Measurements from ENCODE around the gene ADGRV1. TPM values are rescaled to one million over a fixed set of nuclear protein-coding genes. Genes with fewer than 3 reads are reported as not detected.
"Not testable (repeated sequence)": the region's sequence is repeated elsewhere in the genome, so short reads cannot be mapped to it uniquely, and the experiment has no call there.

ADGRV1 gene
- total and polyA plus RNA-seq, 3 donors from 2014 or later, result 10.8 to 18.0 (median 12.6) TPM

GRCh38 chr5:90917928-90918668 lies 359.5 kb downstream of the ADGRV1 start:
- Histone ChIP-seq H3K9me3 (no peaks in the 10 kb centered on the region), H3K27me3 (no peaks in the 10 kb centered on the region), H3K36me3 (ENCODE audit: low read depth, missing control alignments) (no peaks in the 10 kb centered on the region), H3K4me1 (no peaks in the 10 kb centered on the region), H3K27ac (no peak overlapping the region), H3K4me3 (no peak overlapping the region)
- DNase-seq, result no peak
- intact Hi-C loops (cut with DNase I; ENCODE audit: low total_unique reads), result no loop called here
- WGBS, 2 donors, result 80 to 81% methylated on average over 6 of the region's 6 CpGs
- TF ChIP-seq POLR2A (IDR thresholded peaks at IDR 0.05) (no peak), CTCF (IDR thresholded peaks at IDR 0.05) (no peak)

- no peak overlapping the region for H3K27ac ChIP-seq
- no peaks in the 10 kb centered on the region for H3K36me3 ChIP-seq (ENCODE audit: low read depth, missing control alignments)
- no peak overlapping the region for H3K4me3 ChIP-seq
- DNase-seq, result no peak
- intact Hi-C loops (cut with DNase I; ENCODE audit: low total_unique reads), result no loop called here
- no peaks in the 10 kb centered on the region for H3K9me3 ChIP-seq
- no peaks in the 10 kb centered on the region for H3K4me1 ChIP-seq
- 88 to 90% methylated on average over 2 of the region's 2 CpGs for WGBS, 2 donors
- no peaks in the 10 kb centered on the region for H3K27me3 ChIP-seq
- TF ChIP-seq POLR2A (IDR thresholded peaks at IDR 0.05) (no peak), CTCF (IDR thresholded peaks at IDR 0.05) (no peak)
Measured at GRCh38 chr5:90921418-90921973, 362.9 kb downstream of the ADGRV1 start.

GRCh38 chr5:90924222-90924621 lies 365.6 kb downstream of the ADGRV1 start:
- DNase-seq; H3K4me1 ChIP-seq; H3K27ac ChIP-seq; H3K27me3 ChIP-seq; H3K4me3 ChIP-seq; intact Hi-C loops (cut with DNase I; ENCODE audit: low total_unique reads); H3K9me3 ChIP-seq; H3K36me3 ChIP-seq (ENCODE audit: low read depth, missing control alignments): not testable (repeated sequence)
- 89 to 92% methylated on average over 2 of the region's 2 CpGs for WGBS, 2 donors

- H3K4me1 ChIP-seq; H3K27ac ChIP-seq; intact Hi-C loops (cut with DNase I; ENCODE audit: low total_unique reads); H3K36me3 ChIP-seq (ENCODE audit: low read depth, missing control alignments); DNase-seq; H3K4me3 ChIP-seq; H3K9me3 ChIP-seq; H3K27me3 ChIP-seq: not testable (repeated sequence)
- WGBS, 2 donors, result 80 to 97% methylated on average over 10 to 24 of the region's 29 CpGs
Measured at GRCh38 chr5:90929013-90929839, 370.6 kb downstream of the ADGRV1 start.

- Histone ChIP-seq H3K4me1 (no peaks in the 10 kb centered on the region), H3K27ac (no peak overlapping the region), H3K9me3 (no peaks in the 10 kb centered on the region), H3K4me3 (no peak overlapping the region), H3K36me3 (ENCODE audit: low read depth, missing control alignments) (no peaks in the 10 kb centered on the region), H3K27me3 (no peaks in the 10 kb centered on the region)
- intact Hi-C loops (cut with DNase I; ENCODE audit: low total_unique reads), result loop anchor here (10.0 kb wide), 1 partner anchor 165 kb away; no protein-coding TSS in a partner anchor
- TF ChIP-seq CTCF (IDR thresholded peaks at IDR 0.05) (no peak), POLR2A (IDR thresholded peaks at IDR 0.05) (no peak)
- no peak for DNase-seq
- WGBS, 2 donors, result 71 to 76% methylated on average over 5 of the region's 5 CpGs
Measured at GRCh38 chr5:90930062-90930461, 371.5 kb downstream of the ADGRV1 start.
